NCI-H1092 (cell line): Measurements from ENCODE around the gene ADGRA3.
"Not testable (repeated sequence)": the region's sequence is repeated elsewhere in the genome, so short reads cannot be mapped to it uniquely, and the experiment has no call there.

Source experiments
- DNase-seq: peaks from one replicate; lab custom pipeline; 2025; lab: John Stamatoyannopoulos, UW

ADGRA3 gene

GRCh38 chr4:22477813-22478182 lies 38.1 kb downstream of the ADGRA3 start:
- no peak for DNase-seq

- no peak for DNase-seq
Measured at GRCh38 chr4:22477136-22477812, 38.6 kb downstream of the ADGRA3 start.

- DNase-seq: no peak
Measured at GRCh38 chr4:22476011-22476410, 39.9 kb downstream of the ADGRA3 start.

- DNase-seq: not testable (repeated sequence)
Measured at GRCh38 chr4:22475311-22475646, 40.6 kb downstream of the ADGRA3 start.

GRCh38 chr4:22474636-22475310 lies 41.1 kb downstream of the ADGRA3 start:
- no peak for DNase-seq

- no peak for DNase-seq
Measured at GRCh38 chr4:22473268-22473667, 42.6 kb downstream of the ADGRA3 start.

GRCh38 chr4:22471999-22472461 lies 43.8 kb downstream of the ADGRA3 start:
- DNase-seq: no peak

- no peak for DNase-seq
Measured at GRCh38 chr4:22471419-22471818, 44.4 kb downstream of the ADGRA3 start.

- DNase-seq: no peak
Measured at GRCh38 chr4:22466581-22466980, 49.3 kb downstream of the ADGRA3 start.

GRCh38 chr4:22465996-22466395 lies 49.9 kb downstream of the ADGRA3 start:
- no peak for DNase-seq

GRCh38 chr4:22465349-22465748 lies 50.5 kb downstream of the ADGRA3 start:
- no peak for DNase-seq

- no peak for DNase-seq
Measured at GRCh38 chr4:22463179-22463578, 52.7 kb downstream of the ADGRA3 start.

GRCh38 chr4:22462688-22463087 lies 53.2 kb downstream of the ADGRA3 start:
- DNase-seq: no peak

- no peak for DNase-seq
Measured at GRCh38 chr4:22460266-22460665, 55.6 kb downstream of the ADGRA3 start.

GRCh38 chr4:22458098-22458497 lies 57.8 kb downstream of the ADGRA3 start:
- DNase-seq: no peak

- no peak for DNase-seq
Measured at GRCh38 chr4:22457348-22457747, 58.5 kb downstream of the ADGRA3 start.

GRCh38 chr4:22456291-22456690 lies 59.6 kb downstream of the ADGRA3 start:
- DNase-seq: no peak

- no peak for DNase-seq
Measured at GRCh38 chr4:22454955-22455354, 60.9 kb downstream of the ADGRA3 start.

- no peak for DNase-seq
Measured at GRCh38 chr4:22454216-22454838, 61.5 kb downstream of the ADGRA3 start.

- DNase-seq: no peak
Measured at GRCh38 chr4:22444813-22445212, 71.1 kb downstream of the ADGRA3 start.

- no peak for DNase-seq
Measured at GRCh38 chr4:22442956-22443355, 72.9 kb downstream of the ADGRA3 start.

- DNase-seq: no peak
Measured at GRCh38 chr4:22440999-22441398, 74.9 kb downstream of the ADGRA3 start.

GRCh38 chr4:22439947-22440346 lies 75.9 kb downstream of the ADGRA3 start:
- DNase-seq: no peak
